ENCODE results near the gene C2CD5.

- TF ChIP-seq POLR2A (IDR thresholded peaks at IDR 0.05; ENCODE audit: low read length) (no peak), GATA1 (IDR thresholded peaks at IDR 0.05; ENCODE audit: low read depth, low read length) (no peak)
Observed at GRCh38 chr12:22541496-22542155, 2.7 kb downstream of the C2CD5 start.
